Stimulated activated naive B cell treated with anti-CD40 and anti-IgM and Interleukin-4, amounts not matched to agents 10 μg/mL and 1 μg/mL and 100 μg/mL, for 72 hours (primary cell): ENCODE measurements around the gene FIGNL2.

Source experiments
- ATAC-seq, 2 donors: fragments of 150-1000 bp; cut with Tn5 transposase; replicated peaks; 2 replicates each; pipeline ENCODE4 v1.10.0; 2021; ENCODE audit warnings: moderate library complexity in 1 of 2
- DNase-seq: peaks from one replicate; pipeline ENCODE4 v3.0.0; 2021
- H3K27ac Mint-ChIP-seq: one replicate; pipeline ENCODE4 v1.8.0; 2022; ENCODE audit warnings: mild to moderate bottlenecking, mixed read lengths
- H3K27me3 Mint-ChIP-seq, 2 donors: one replicate each; pipeline ENCODE4 v1.8.0; 2022; ENCODE audit warnings: mixed read lengths in 2 of 2
- H3K36me3 Mint-ChIP-seq, 2 donors: one replicate each; pipeline ENCODE4 v1.8.0; 2022; ENCODE audit warnings: mixed read lengths in 2 of 2, mild to moderate bottlenecking in 1 of 2
- H3K4me1 Mint-ChIP-seq, 2 donors: one replicate each; pipeline ENCODE4 v1.8.0; 2022; ENCODE audit warnings: mixed read lengths in 2 of 2, mild to moderate bottlenecking in 1 of 2
- H3K4me3 Mint-ChIP-seq, 2 donors: one replicate each; pipeline ENCODE4 v1.8.0; 2022; ENCODE audit warnings: mild to moderate bottlenecking in 2 of 2, mixed read lengths in 2 of 2, moderate library complexity in 1 of 2
- H3K9me3 Mint-ChIP-seq, 2 donors: one replicate each; pipeline ENCODE4 v1.8.0; 2022; ENCODE audit warnings: mixed read lengths in 2 of 2, mild to moderate bottlenecking in 1 of 2

Gene FIGNL2

DNA sequence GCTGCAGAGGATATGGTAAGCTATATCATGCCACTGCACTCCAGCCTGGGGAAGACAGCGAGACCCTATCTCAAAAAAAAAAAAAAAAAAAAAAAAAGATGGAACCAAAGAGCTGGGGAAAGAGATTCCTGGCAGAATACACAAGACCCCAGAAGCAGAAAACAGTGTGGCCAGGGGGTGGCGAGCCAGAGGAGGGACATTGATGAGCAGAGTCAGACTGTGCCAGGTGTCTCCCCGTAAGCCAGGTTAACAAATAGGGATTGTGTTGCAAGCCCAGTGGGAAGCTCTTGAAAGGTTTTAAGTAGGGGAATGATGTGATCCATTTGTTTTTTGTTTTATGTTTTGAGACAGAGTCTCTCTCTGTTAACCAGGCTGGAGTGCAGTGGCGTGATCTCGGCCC lies 56.1 kb downstream of the FIGNL2 start:
- no peak for ATAC-seq

DNA sequence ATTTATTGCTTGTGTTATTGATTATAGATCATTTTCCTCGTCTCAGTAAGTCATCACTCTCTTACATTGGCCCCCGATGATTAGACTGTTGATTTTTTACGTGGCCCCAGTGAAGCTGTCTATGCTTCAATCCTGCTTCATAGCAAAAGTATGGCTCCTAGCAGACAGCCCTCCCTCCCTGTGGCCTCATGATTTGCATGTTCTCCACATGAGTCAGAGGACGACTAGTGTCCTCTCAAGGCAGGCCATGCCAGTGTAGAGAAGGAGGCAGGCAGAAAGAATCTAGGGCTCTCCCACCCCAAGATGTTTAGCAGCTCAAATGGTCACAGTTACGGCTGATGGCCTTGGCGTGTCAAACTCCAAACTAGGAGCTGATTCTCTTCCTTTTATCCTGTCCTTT lies 59.6 kb downstream of the FIGNL2 start:
- Mint-ChIP-seq H3K4me1 (peaks cover 0 to 2% of the 10 kb centered on the region in 2 donors), H3K9me3 (no peaks in the 10 kb centered on the region), H3K36me3 (no peaks in the 10 kb centered on the region), H3K27me3 (peaks cover 0 to 6% of the 10 kb centered on the region in 2 donors), H3K27ac (no peak overlapping the region), H3K4me3 (no peak overlapping the region)
- ATAC-seq (no peak), DNase-seq (no peak)

More for the DNA sequence above, 56.1 kb downstream of the FIGNL2 start:
- DNase-seq, result no peak
- no peaks in the 10 kb centered on the region for H3K9me3 Mint-ChIP-seq
- no peak overlapping the region for H3K27ac Mint-ChIP-seq
- peaks cover 0 to 6% of the 10 kb centered on the region in 2 donors for H3K27me3 Mint-ChIP-seq
- H3K4me3 Mint-ChIP-seq, result no peak overlapping the region
- no peaks in the 10 kb centered on the region for H3K4me1 Mint-ChIP-seq
- H3K36me3 Mint-ChIP-seq, result no peaks in the 10 kb centered on the region

DNA sequence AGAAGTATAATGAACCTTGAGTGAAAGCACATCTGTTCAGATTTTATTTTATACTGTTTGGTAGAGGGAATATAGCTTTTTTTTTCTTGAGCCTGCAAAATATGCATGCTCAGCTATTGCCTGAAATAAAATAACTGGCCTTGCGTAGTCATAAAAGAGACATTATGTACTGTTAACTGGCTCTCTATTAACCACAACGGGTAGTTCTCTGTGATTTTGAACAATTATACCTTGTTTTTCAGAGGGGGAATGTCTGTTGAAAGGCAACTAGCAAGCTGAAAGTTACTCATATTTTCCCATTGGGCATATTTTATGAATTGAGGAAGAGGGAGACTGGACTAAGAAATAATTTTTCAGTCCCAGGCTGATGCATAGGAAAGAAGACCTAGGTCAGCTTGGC lies 62.6 kb downstream of the FIGNL2 start:
- no peak overlapping the region for H3K4me3 Mint-ChIP-seq
- no peaks in the 10 kb centered on the region for H3K36me3 Mint-ChIP-seq

DNA sequence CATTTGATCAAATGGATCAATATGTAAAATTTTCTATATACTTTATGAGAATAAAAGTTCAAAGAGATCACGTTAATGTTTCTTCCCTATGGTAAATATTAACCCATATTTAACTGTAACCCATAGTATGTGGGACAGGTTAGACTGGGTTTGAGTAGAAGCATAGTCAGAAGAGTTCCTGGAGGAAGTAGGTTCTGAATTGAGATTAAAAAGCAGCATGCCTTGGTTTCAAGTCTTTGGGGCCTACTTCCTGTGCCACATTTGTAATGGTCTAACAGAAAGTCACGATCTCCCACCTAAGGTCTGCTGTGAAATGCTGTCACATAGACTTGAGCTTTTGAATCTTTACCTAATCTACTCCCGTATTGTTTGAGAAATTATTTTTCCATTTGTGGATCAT lies 63.8 kb downstream of the FIGNL2 start:
- Mint-ChIP-seq H3K4me1 (peaks cover 0 to 2% of the 10 kb centered on the region in 2 donors), H3K36me3 (no peaks in the 10 kb centered on the region), H3K9me3 (no peaks in the 10 kb centered on the region), H3K4me3 (no peak overlapping the region), H3K27me3 (peaks cover 4 to 17% of the 10 kb centered on the region in 2 donors), H3K27ac (no peak overlapping the region)
- DNase-seq, result no peak
- ATAC-seq, result no peak

More for the DNA sequence above, 62.6 kb downstream of the FIGNL2 start:
- H3K9me3 Mint-ChIP-seq, result no peaks in the 10 kb centered on the region
- ATAC-seq (no peak), DNase-seq (no peak)
- peaks cover 2 to 7% of the 10 kb centered on the region in 2 donors for H3K27me3 Mint-ChIP-seq
- no peak overlapping the region for H3K27ac Mint-ChIP-seq
- H3K4me1 Mint-ChIP-seq, result peaks cover 0 to 2% of the 10 kb centered on the region in 2 donors

DNA sequence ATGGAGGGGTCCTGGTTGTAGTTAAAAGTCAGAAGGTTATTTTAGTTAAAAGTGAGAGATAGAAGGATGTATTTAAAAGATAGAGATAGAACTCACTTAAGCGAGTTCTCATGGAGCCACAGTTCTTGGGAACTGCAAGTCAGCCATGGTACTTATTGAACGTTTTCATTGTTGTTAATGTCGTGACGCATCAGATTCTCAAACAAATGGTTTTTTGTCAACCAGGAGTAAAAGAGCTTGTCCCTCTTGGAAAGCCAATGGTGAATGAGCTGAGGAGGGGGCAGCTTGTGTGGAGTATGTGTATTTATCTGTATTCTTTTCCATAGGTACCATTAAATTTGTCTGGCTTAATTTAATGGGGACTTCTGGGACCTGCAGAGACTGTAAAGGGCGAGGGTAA lies 68.6 kb downstream of the FIGNL2 start:
- DNase-seq (no peak), ATAC-seq (no peak)
- Mint-ChIP-seq H3K27ac (no peak overlapping the region), H3K4me3 (no peak overlapping the region), H3K36me3 (no peaks in the 10 kb centered on the region), H3K4me1 (peaks cover 0 to under 1% of the 10 kb centered on the region in 2 donors), H3K9me3 (no peaks in the 10 kb centered on the region), H3K27me3 (peaks cover 4 to 28% of the 10 kb centered on the region in 2 donors)

DNA sequence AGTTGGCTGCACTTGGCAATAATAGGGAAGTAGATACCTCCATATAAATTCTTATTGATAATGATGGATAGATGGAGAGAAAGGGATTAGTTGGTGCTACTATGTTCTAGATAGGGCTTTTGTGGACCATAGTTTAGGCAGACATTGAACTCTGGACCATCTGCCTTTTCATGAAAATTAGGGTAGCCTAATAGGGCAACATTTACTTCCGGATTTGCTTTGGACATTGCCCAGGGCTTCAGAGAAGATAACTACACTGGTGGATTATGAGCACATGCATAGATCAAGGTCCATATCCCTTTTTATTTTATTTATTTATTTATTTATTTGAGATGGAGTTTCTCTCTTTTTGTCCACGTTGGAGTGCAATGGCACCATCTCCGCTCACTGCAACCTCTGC lies 70.5 kb downstream of the FIGNL2 start:
- H3K9me3 Mint-ChIP-seq, result no peaks in the 10 kb centered on the region
- no peaks in the 10 kb centered on the region for H3K36me3 Mint-ChIP-seq
- H3K27me3 Mint-ChIP-seq, result peaks cover 4 to 33% of the 10 kb centered on the region in 2 donors
- ATAC-seq, result no peak
- DNase-seq, result no peak
- H3K27ac Mint-ChIP-seq, result no peak overlapping the region
- no peaks in the 10 kb centered on the region for H3K4me1 Mint-ChIP-seq
- H3K4me3 Mint-ChIP-seq, result no peak overlapping the region

DNA sequence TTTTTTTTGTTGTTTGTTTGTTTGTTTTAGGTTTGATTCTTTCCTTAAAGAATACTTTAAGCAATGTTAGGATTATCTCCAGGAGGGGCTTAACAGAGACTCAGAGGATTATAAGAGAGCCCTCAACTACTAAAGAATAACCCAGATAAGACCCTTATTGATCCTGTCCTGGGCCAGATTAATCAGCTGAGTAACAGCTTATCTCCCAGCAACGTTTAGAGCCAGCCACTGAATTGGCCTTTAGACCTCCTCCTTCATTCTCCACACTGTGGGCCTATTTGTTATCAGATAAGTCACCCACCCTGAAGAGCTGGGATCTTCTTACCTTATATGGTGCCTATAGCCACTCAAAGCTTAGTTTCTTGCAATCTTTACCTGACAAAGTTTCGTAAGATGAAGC lies 71.1 kb downstream of the FIGNL2 start:
- DNase-seq (no peak), ATAC-seq (no peak)
- Mint-ChIP-seq H3K27me3 (peaks cover 4 to 33% of the 10 kb centered on the region in 2 donors), H3K4me3 (no peak overlapping the region), H3K4me1 (no peaks in the 10 kb centered on the region), H3K27ac (no peak overlapping the region), H3K9me3 (no peaks in the 10 kb centered on the region), H3K36me3 (no peaks in the 10 kb centered on the region)

DNA sequence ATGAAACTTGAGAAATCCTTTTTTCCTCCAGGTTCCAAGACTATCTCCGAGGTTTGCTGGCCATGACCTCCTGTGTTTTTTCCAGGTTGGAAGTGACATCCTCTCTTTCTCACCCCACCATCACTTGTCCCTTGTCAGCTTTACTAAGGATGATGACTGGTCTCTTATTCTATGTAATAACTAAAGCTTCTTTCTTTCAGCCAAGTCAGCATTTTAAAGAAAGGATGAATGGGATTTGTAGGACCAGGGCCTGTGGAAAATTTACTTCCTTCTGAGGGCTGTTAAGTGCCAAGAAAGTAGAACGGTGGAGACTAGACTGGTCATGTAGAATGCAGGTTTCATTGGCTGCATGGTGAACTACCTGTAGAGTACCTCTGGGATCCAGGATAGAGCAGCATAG lies 73.6 kb downstream of the FIGNL2 start:
- no peaks in the 10 kb centered on the region for H3K4me1 Mint-ChIP-seq
- no peak overlapping the region for H3K4me3 Mint-ChIP-seq
- DNase-seq (no peak), ATAC-seq (no peak)
- no peak overlapping the region for H3K27ac Mint-ChIP-seq
- no peaks in the 10 kb centered on the region for H3K36me3 Mint-ChIP-seq
- H3K9me3 Mint-ChIP-seq, result no peaks in the 10 kb centered on the region
- H3K27me3 Mint-ChIP-seq, result peaks cover 5 to 22% of the 10 kb centered on the region in 2 donors

DNA sequence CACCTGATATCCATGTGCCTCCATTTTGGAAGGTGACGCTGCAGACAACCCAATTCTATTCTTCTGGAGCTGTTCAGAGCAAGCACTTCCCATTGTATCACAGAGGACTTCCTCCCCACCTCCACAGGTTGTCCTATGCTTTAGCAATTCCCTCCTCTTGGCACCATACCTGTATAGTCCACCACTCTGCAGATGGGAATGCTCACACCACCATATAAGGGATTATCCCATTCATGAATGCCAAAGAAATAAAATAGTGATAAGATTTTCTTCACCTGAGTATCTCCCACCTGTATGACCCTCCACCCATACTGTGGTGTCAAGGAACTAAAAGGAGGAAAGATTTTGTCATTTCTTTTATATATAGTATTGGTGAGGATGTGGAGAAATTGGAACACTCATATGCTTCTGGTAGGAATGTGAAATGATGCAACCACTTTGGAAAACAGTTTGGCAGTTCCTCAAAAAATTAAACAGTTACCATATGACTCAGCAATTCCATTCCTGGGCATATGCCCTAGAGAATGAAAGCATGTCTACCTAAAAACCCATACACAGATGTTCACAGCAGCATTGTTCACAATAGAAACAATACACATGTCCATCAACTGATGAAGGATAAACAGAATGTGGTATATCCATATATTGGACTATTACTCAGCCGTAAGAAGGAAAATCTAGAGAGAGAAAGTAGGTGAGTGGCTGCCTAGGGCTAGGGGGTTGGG lies 75.2 kb downstream of the FIGNL2 start:
- no peak for ATAC-seq
- H3K4me3 Mint-ChIP-seq, result no peak overlapping the region
- DNase-seq, result no peak
- H3K9me3 Mint-ChIP-seq, result no peaks in the 10 kb centered on the region
- no peaks in the 10 kb centered on the region for H3K4me1 Mint-ChIP-seq
- H3K27me3 Mint-ChIP-seq, result peaks cover 5 to 17% of the 10 kb centered on the region in 2 donors
- no peak overlapping the region for H3K27ac Mint-ChIP-seq
- no peaks in the 10 kb centered on the region for H3K36me3 Mint-ChIP-seq

DNA sequence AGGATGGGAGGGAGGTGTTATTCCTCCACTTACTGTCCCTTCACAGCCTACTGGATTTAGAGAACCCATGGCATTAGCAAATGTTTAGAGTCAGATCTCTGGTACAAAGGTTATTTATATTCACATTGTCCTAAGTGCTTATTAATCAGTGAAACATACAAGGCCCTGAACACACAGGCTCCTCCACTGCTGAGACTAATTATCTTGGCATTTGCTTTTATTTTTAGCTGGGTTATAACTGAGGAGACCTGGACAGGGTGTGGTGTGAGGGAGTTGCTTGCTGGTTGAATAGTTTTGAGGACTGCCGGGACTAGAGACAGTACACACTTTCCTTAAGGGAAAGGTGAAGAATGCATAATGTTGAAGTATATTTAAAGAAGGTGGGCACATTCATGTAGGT lies 77.5 kb downstream of the FIGNL2 start:
- H3K4me3 Mint-ChIP-seq, result no peak overlapping the region
- ATAC-seq (no peak), DNase-seq (no peak)
- H3K36me3 Mint-ChIP-seq, result no peaks in the 10 kb centered on the region
- no peak overlapping the region for H3K27ac Mint-ChIP-seq
- H3K27me3 Mint-ChIP-seq, result peaks cover 5 to 16% of the 10 kb centered on the region in 2 donors
- no peaks in the 10 kb centered on the region for H3K9me3 Mint-ChIP-seq
- no peaks in the 10 kb centered on the region for H3K4me1 Mint-ChIP-seq
